ENCODE data around the gene PEPD.

- TF ChIP-seq, protein P1, sequence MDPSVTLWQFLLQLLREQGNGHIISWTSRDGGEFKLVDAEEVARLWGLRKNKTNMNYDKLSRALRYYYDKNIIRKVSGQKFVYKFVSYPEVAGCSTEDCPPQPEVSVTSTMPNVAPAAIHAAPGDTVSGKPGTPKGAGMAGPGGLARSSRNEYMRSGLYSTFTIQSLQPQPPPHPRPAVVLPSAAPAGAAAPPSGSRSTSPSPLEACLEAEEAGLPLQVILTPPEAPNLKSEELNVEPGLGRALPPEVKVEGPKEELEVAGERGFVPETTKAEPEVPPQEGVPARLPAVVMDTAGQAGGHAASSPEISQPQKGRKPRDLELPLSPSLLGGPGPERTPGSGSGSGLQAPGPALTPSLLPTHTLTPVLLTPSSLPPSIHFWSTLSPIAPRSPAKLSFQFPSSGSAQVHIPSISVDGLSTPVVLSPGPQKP (IDR thresholded peaks at IDR 0.05; ENCODE audit: borderline replicate concordance, low read depth, low read length) = no peak
- TF ChIP-seq, protein P2, sequence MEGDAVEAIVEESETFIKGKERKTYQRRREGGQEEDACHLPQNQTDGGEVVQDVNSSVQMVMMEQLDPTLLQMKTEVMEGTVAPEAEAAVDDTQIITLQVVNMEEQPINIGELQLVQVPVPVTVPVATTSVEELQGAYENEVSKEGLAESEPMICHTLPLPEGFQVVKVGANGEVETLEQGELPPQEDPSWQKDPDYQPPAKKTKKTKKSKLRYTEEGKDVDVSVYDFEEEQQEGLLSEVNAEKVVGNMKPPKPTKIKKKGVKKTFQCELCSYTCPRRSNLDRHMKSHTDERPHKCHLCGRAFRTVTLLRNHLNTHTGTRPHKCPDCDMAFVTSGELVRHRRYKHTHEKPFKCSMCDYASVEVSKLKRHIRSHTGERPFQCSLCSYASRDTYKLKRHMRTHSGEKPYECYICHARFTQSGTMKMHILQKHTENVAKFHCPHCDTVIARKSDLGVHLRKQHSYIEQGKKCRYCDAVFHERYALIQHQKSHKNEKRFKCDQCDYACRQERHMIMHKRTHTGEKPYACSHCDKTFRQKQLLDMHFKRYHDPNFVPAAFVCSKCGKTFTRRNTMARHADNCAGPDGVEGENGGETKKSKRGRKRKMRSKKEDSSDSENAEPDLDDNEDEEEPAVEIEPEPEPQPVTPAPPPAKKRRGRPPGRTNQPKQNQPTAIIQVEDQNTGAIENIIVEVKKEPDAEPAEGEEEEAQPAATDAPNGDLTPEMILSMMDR (conservative IDR thresholded peaks at IDR 0.05; ENCODE audit: low read depth, low read length) = no peak
- no peak for TF ChIP-seq POLR2A (IDR thresholded peaks at IDR 0.05; ENCODE audit: low read depth, low read length)
- TF ChIP-seq MAZ (IDR thresholded peaks at IDR 0.05; ENCODE audit: borderline replicate concordance, low read depth, low read length) = no peak
- no peak for TF ChIP-seq SMC3 (IDR thresholded peaks at IDR 0.05; ENCODE audit: low read depth, low read length)
- TF ChIP-seq RAD21 (IDR thresholded peaks at IDR 0.05; ENCODE audit: low read length) = no peak
- TF ChIP-seq, protein P3, sequence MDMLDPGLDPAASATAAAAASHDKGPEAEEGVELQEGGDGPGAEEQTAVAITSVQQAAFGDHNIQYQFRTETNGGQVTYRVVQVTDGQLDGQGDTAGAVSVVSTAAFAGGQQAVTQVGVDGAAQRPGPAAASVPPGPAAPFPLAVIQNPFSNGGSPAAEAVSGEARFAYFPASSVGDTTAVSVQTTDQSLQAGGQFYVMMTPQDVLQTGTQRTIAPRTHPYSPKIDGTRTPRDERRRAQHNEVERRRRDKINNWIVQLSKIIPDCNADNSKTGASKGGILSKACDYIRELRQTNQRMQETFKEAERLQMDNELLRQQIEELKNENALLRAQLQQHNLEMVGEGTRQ (IDR thresholded peaks at IDR 0.05; ENCODE audit: low read depth, low read length) = no peak
- no peak for TF ChIP-seq FOS (IDR thresholded peaks at IDR 0.05; ENCODE audit: low read depth, low read length)
- no peak for TF ChIP-seq RCOR1 (IDR thresholded peaks at IDR 0.05; ENCODE audit: insufficient replicate concordance, low read length)
Observed at GRCh38 chr19:33436360-33437345, 84.9 kb downstream of the PEPD start.
